GM12874 (cell line): ENCODE results near the gene ECI1.

Experiments used
- TF ChIP-seq, protein P1 (sequence below): IDR thresholded peaks from 2 replicates; pipeline ENCODE4 v1.5.1; 2011; ENCODE audit warnings: low read depth, mild to moderate bottlenecking, control low read depth, low read length, moderate library complexity; ENCODE audit not compliant: insufficient read depth

The ECI1 gene

GRCh38 chr16:2278956-2279800 is 27.8 kb upstream of the ECI1 start:
- TF ChIP-seq, protein P1, sequence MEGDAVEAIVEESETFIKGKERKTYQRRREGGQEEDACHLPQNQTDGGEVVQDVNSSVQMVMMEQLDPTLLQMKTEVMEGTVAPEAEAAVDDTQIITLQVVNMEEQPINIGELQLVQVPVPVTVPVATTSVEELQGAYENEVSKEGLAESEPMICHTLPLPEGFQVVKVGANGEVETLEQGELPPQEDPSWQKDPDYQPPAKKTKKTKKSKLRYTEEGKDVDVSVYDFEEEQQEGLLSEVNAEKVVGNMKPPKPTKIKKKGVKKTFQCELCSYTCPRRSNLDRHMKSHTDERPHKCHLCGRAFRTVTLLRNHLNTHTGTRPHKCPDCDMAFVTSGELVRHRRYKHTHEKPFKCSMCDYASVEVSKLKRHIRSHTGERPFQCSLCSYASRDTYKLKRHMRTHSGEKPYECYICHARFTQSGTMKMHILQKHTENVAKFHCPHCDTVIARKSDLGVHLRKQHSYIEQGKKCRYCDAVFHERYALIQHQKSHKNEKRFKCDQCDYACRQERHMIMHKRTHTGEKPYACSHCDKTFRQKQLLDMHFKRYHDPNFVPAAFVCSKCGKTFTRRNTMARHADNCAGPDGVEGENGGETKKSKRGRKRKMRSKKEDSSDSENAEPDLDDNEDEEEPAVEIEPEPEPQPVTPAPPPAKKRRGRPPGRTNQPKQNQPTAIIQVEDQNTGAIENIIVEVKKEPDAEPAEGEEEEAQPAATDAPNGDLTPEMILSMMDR = no peak

GRCh38 chr16:2278272-2278608 is 26.9 kb upstream of the ECI1 start:
- TF ChIP-seq, protein P1 = no peak

DNA sequence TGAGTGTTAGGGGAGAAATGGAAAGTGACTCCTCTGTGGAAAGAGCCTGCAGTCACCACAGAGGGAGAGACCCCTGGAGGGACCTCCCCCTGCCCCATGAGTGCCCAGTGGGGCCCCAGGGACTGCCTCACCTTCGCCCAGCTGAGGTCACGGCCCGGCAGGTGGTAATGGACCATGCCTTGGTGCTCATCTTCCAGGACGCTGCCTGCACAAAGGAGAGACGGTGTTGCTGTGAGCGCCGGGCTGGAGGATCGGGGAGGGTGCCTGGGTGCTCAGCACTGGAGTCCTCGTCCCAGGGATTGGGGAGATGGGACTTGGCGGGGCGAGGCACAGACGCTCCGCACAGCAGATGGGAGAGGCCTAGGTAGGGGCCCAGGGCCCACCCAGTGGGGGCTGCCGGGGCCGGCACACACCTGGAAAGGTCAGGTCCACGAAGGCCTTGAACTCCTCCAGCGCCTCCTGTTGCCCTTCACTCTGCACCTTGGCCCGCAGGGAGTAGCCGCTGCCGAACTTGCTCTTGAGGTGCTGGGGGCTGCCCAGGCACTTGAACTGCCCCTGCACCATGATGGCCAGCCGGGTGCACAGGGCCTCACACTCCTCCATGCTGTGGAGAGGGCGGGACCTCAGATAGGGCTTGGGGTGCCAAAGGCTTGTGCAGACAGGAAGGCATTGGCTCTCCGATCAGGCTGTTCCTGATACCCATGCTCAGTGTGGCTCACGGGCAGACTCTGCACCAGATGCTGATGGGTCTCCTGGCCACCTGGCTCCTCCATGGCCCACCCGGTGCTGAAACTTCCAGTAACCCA is 26.3 kb upstream of the ECI1 start:
- TF ChIP-seq, protein P1 = no peak

DNA sequence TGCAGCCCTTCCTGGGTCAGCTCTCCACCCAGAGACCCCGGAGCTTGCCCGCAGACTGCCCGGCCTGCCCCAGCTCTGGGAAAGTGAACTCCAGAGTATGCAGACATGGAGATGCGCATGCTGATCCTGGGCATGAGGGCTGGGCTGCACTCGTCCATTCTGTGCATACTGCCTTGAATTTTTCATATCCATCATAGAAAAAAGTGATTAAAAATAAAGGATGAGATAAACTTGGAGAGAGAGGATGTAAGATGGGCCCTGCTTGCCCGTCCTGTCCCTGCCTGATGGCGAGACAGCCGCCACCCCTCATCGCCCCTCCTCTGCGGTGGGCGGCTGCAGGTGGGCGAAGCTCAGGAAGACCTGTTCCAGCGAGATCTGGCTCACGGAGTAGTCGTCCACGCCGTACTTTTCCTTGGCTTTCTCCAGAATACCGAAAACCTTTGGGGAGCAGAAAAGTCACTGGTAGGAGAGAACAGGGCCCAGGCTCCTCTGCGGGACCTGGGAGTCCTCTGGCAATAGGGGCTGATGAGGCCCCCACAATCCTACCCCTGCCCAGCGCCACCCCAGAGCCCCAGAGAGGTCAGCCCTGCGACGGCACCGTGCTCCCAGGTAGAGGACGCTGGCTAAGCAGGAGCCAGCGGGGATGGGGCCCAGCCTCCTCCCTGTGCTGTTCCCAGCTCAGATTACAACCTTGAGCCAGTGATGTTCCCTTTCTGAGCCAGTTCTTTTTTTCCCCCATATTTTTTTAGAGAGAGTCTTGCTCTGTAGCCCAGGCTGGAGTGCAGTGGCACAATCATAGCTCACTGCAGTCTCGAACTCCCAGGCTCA is 25.2 kb upstream of the ECI1 start:
- TF ChIP-seq, protein P1 = no peak

GRCh38 chr16:2275476-2276367 is 24.3 kb upstream of the ECI1 start:
- TF ChIP-seq, protein P1 = no peak

DNA sequence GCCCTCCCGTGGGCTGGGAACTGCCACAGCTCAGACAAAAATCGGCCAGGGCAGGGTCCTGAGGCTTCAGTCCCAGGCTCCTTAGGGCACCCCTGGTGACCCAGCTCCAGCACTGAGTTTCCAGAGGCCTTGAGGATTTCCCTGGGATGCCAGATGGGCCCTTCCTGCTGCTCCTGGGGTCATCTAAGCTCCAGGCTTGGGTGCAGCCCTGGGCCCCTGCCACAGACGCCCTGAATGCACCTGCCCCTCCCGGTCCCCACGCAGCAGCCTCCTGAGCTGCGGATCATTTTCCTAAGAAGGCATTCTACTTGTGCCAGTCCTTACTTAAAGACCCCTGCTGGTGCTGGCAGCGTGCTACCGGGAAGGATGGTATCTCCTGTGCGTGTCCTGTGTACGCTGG is 22.5 kb upstream of the ECI1 start:
- TF ChIP-seq, protein P1 = no peak
